ENCODE measurements around the gene COL18A1. TPM values are rescaled to one million over a fixed set of nuclear protein-coding genes. Genes with fewer than 3 reads are reported as not detected.

The COL18A1 gene
- total and polyA plus RNA-seq, 2 of the 8 experiments (the other 6 are each of a cell fraction or from before 2014, with no cell fraction given), result 145 to 201 TPM

DNA sequence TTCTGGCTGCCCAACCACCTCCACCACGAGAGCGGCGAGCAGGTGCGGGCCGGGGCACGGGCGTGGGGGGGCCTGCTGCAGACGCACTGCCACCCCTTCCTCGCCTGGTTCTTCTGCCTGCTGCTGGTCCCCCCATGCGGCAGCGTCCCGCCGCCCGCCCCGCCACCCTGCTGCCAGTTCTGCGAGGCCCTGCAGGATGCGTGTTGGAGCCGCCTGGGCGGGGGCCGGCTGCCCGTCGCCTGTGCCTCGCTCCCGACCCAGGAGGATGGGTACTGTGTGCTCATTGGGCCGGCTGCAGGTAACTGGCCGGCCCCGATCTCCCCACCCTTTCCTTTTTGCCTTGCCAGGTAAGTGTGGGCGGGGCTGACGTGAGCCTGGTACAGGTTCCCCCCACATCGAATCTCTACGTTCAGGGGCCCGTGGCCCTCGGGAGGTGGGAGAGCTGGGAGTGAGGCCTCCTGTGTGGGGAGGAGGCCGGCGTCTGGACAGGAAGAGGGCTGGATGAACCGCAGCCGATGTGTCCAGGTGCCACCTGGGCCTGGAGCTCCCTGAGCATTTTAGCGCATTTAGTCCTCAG lies 51.7 kb downstream of the COL18A1 start:
- DNase-seq (ENCODE audit: low read depth in 1 of 2, low spot score in 2 of 2) (no peak), FAIRE-seq (no peak)
- Histone ChIP-seq H3K9ac (replicated peaks in 1 of 4; ENCODE audit: extremely low read depth in 1 of 4, low read depth in 3 of 4, low read length in 3 of 4) (no peak overlapping the region), H3K4me3 (ENCODE audit: extremely low read depth in 1 of 4, insufficient read depth in 2 of 4, low read depth in 3 of 4, low read length in 4 of 4) (no peak overlapping the region), H3K79me1 (ENCODE audit: low read depth, low read length) (peaks cover 16% of the 10 kb centered on the region), H3K79me2 (ENCODE audit: control insufficient read depth in 1 of 2, insufficient read depth in 2 of 2, low read length in 2 of 2) (peaks cover 11 to 72% of the 10 kb centered on the region in 2 experiments), H3K23me2 (ENCODE audit: low read depth, low read length) (peaks cover 4% of the 10 kb centered on the region; the same call in 1 of the 2 replicates), H3K23ac (ENCODE audit: insufficient read length) (no peak overlapping the region), H2BK120ac (replicated peaks; ENCODE audit: low read depth, low read length) (no peak overlapping the region), H3K14ac (ENCODE audit: insufficient read length) (no peak overlapping the region), H2BK12ac (ENCODE audit: low read depth, low read length) (no peak overlapping the region), H2BK15ac (ENCODE audit: low read length) (no peak overlapping the region), H3K4me1 (replicated peaks in 1 of 4; ENCODE audit: control insufficient read depth in 3 of 4, insufficient read depth in 4 of 4, low read length in 3 of 4) (no peaks in the 10 kb centered on the region), H4K8ac (ENCODE audit: extremely low read depth, insufficient read depth, low read length) (0 out of 2 replicates have a peak overlapping the region, but pooled peaks have one; percentile 3), H3K27me3 (replicated peaks in 1 of 4; ENCODE audit: control insufficient read depth in 3 of 4, extremely low read depth in 1 of 4, insufficient read depth in 3 of 4, low read length in 3 of 4) (no peaks in the 10 kb centered on the region), H2AK5ac (ENCODE audit: low read depth, low read length) (no peak overlapping the region), H4K5ac (ENCODE audit: insufficient read length, low read depth, low read length) (no peak overlapping the region), H4K91ac (replicated peaks; ENCODE audit: insufficient read length, low read length) (no peak overlapping the region), H3K9me3 (ENCODE audit: insufficient read depth in 2 of 2, low read depth in 1 of 2, low read length in 1 of 2) (peaks cover 0 to 10% of the 10 kb centered on the region in 2 experiments; a peak in 2 of 4 replicates), H3K36me3 (ENCODE audit: control insufficient read depth in 2 of 4, insufficient read depth in 4 of 4, low read length in 3 of 4) (peaks cover 0 to 17% (median 2%) of the 10 kb centered on the region in 4 experiments; a peak in 5 of 8 replicates), H3K4ac (replicated peaks; ENCODE audit: insufficient read length, low read depth, low read length) (no peak overlapping the region), H2BK5ac (ENCODE audit: low read depth, low read length) (0 out of 2 replicates have a peak overlapping the region, but pooled peaks have one; percentile 21), H2AFZ (ENCODE audit: low read length) (no peak overlapping the region), H3K18ac (ENCODE audit: extremely low read depth, low read length) (no peak overlapping the region), H4K20me1 (replicated peaks in 1 of 2; ENCODE audit: control insufficient read depth in 1 of 2, insufficient read depth in 2 of 2, low read length in 2 of 2) (peaks cover 19 to 43% of the 10 kb centered on the region in 2 experiments), H3K27ac (ENCODE audit: low read depth, low read length) (no peak overlapping the region), H3K4me2 (ENCODE audit: insufficient read depth in 1 of 2, low read depth in 2 of 2, low read length in 2 of 2) (no peak overlapping the region), H3K56ac (replicated peaks; ENCODE audit: insufficient read length, low read depth, low read length) (no peak overlapping the region), H2BK20ac (ENCODE audit: low read length) (no peak overlapping the region)
- ChIA-PET POLR2A (ENCODE audit: partially characterized antibody) (interaction anchor here (0.5 kb wide), 1 partner anchor 16 kb away, joined by 4 read pairs; no protein-coding TSS in a partner anchor), CTCF (ENCODE audit: partially characterized antibody) (interaction anchor here (1.2 to 2.1 kb wide), 3 partner anchors 20 to 100 kb away, joined by 3 to 4 read pairs (median 3); no protein-coding TSS in a partner anchor)
- 98% methylated on average over 20 of the region's 38 CpGs; no CpG with 5 or more reads in 1 of the 2 experiments for WGBS, 2 experiments (ENCODE audit: extremely low coverage in 1 of 2, insufficient coverage in 1 of 2, insufficient read length in 1 of 2, insufficient replicate concordance in 2 of 2, low coverage in 1 of 2, low lambda C conversion rate in 2 of 2, missing lambda C conversion rate in 1 of 2)
- TF ChIP-seq POLR2A (IDR thresholded peaks at IDR 0.05; ENCODE audit: control extremely low read depth in 1 of 2, low read depth in 2 of 2, low read length in 2 of 2) (no peak), RBBP5 (IDR thresholded peaks at IDR 0.05; ENCODE audit: borderline replicate concordance, low read depth, low read length) (no peak), BCL11A (IDR thresholded peaks at IDR 0.05; ENCODE audit: low read depth in 2 of 2, low read length in 2 of 2) (no peak), PHF8 (conservative IDR thresholded peaks at IDR 0.05; ENCODE audit: low read depth, low read length) (no peak), MAFK (IDR thresholded peaks at IDR 0.05; ENCODE audit: low read depth, low read length) (no peak), CEBPB (IDR thresholded peaks at IDR 0.05; ENCODE audit: low read depth, low read length) (no peak)
- TF ChIP-seq, protein P1, sequence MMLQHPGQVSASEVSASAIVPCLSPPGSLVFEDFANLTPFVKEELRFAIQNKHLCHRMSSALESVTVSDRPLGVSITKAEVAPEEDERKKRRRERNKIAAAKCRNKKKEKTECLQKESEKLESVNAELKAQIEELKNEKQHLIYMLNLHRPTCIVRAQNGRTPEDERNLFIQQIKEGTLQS (IDR thresholded peaks at IDR 0.05; ENCODE audit: insufficient read depth, low read depth, low read length), result no peak
- TF ChIP-seq, protein P2, sequence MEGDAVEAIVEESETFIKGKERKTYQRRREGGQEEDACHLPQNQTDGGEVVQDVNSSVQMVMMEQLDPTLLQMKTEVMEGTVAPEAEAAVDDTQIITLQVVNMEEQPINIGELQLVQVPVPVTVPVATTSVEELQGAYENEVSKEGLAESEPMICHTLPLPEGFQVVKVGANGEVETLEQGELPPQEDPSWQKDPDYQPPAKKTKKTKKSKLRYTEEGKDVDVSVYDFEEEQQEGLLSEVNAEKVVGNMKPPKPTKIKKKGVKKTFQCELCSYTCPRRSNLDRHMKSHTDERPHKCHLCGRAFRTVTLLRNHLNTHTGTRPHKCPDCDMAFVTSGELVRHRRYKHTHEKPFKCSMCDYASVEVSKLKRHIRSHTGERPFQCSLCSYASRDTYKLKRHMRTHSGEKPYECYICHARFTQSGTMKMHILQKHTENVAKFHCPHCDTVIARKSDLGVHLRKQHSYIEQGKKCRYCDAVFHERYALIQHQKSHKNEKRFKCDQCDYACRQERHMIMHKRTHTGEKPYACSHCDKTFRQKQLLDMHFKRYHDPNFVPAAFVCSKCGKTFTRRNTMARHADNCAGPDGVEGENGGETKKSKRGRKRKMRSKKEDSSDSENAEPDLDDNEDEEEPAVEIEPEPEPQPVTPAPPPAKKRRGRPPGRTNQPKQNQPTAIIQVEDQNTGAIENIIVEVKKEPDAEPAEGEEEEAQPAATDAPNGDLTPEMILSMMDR (IDR thresholded peaks at IDR 0.05; ENCODE audit: control extremely low read depth in 1 of 3, insufficient read depth in 1 of 3, low read depth in 1 of 3, low read length in 3 of 3), result no peak
- TF ChIP-seq, protein P3, sequence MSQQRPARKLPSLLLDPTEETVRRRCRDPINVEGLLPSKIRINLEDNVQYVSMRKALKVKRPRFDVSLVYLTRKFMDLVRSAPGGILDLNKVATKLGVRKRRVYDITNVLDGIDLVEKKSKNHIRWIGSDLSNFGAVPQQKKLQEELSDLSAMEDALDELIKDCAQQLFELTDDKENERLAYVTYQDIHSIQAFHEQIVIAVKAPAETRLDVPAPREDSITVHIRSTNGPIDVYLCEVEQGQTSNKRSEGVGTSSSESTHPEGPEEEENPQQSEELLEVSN (IDR thresholded peaks at IDR 0.05), result no peak

Data from H1 (cell line).